GM08714 (cell line): ENCODE results near the gene PPP1R37.
"Not testable (repeated sequence)": the region's sequence is repeated elsewhere in the genome, so short reads cannot be mapped to it uniquely, and the experiment has no call there.

Experiments used
- H3K4me3 ChIP-seq: fragments of 200-500 bp; sonication (Bioruptor generic); 2 replicates; pipeline ENCODE4 v1.5.1; 2014; ENCODE audit warnings: mild to moderate bottlenecking, low read length, inconsistent platforms
- ZNF274 ChIP-seq: IDR thresholded peaks from 2 replicates; pipeline ENCODE4 v1.6.1; 2012; ENCODE audit warnings: mild to moderate bottlenecking, low read depth, low read length

The PPP1R37 gene

GRCh38 chr19:45095496-45096413 lies 2.8 kb downstream of the PPP1R37 start:
- H3K4me3 ChIP-seq: no peak overlapping the region
- no peak for TF ChIP-seq ZNF274

- H3K4me3 ChIP-seq: no peak overlapping the region
- TF ChIP-seq ZNF274: no peak
Measured at GRCh38 chr19:45096700-45097099, 3.7 kb downstream of the PPP1R37 start.

GRCh38 chr19:45097450-45097775 lies 4.4 kb downstream of the PPP1R37 start:
- no peak overlapping the region for H3K4me3 ChIP-seq
- TF ChIP-seq ZNF274: no peak

- TF ChIP-seq ZNF274: no peak
- no peak overlapping the region for H3K4me3 ChIP-seq
Measured at GRCh38 chr19:45097776-45098520, 5.0 kb downstream of the PPP1R37 start.

GRCh38 chr19:45098521-45099466 lies 5.8 kb downstream of the PPP1R37 start:
- no peak for TF ChIP-seq ZNF274
- H3K4me3 ChIP-seq: no peak overlapping the region

GRCh38 chr19:45099467-45100191 lies 6.7 kb downstream of the PPP1R37 start:
- H3K4me3 ChIP-seq: no peak overlapping the region
- no peak for TF ChIP-seq ZNF274

- no peak for TF ChIP-seq ZNF274
- no peak overlapping the region for H3K4me3 ChIP-seq
Measured at GRCh38 chr19:45100201-45100600, 7.2 kb downstream of the PPP1R37 start.

- no peak for TF ChIP-seq ZNF274
- no peak overlapping the region for H3K4me3 ChIP-seq
Measured at GRCh38 chr19:45100846-45101252, 7.9 kb downstream of the PPP1R37 start.

- no peak overlapping the region for H3K4me3 ChIP-seq
- no peak for TF ChIP-seq ZNF274
Measured at GRCh38 chr19:45101806-45102205, 8.8 kb downstream of the PPP1R37 start.

GRCh38 chr19:45102481-45102880 lies 9.5 kb downstream of the PPP1R37 start:
- no peak overlapping the region for H3K4me3 ChIP-seq
- no peak for TF ChIP-seq ZNF274

GRCh38 chr19:45103156-45103507 lies 10.2 kb downstream of the PPP1R37 start:
- H3K4me3 ChIP-seq: no peak overlapping the region; the same call in 1 of the 2 replicates
- no peak for TF ChIP-seq ZNF274

GRCh38 chr19:45103508-45104319 lies 10.7 kb downstream of the PPP1R37 start:
- TF ChIP-seq ZNF274: no peak
- no peak overlapping the region; the same call in 1 of the 2 replicates for H3K4me3 ChIP-seq

GRCh38 chr19:45104658-45105349 lies 11.8 kb downstream of the PPP1R37 start:
- no peak overlapping the region for H3K4me3 ChIP-seq
- no peak for TF ChIP-seq ZNF274

- not testable (repeated sequence) for H3K4me3 ChIP-seq
Measured at GRCh38 chr19:45106363-45106762, 13.4 kb downstream of the PPP1R37 start.
